ENCODE data around the gene KDM2B. TPM values are rescaled to one million over a fixed set of nuclear protein-coding genes. Genes with fewer than 3 reads are reported as not detected.
"Not testable (repeated sequence)": the region's sequence is repeated elsewhere in the genome, so short reads cannot be mapped to it uniquely, and the experiment has no call there.

Gene KDM2B
- total RNA-seq, 2 donors from 2014 or later, result 14.1 to 17.3 TPM

- intact Hi-C loops (cut with DNase I, micrococcal nuclease), result no loop called here
- DNase-seq, result no peak
- no peak for ATAC-seq
These were observed 14.7 kb upstream of the KDM2B start for GRCh38 chr12:121595520-121595919.

GRCh38 chr12:121592320-121592719, 11.5 kb upstream of the KDM2B start:
- intact Hi-C loops (cut with DNase I, micrococcal nuclease), result no loop called here
- DNase-seq, result no peak
- no peak for ATAC-seq

GRCh38 chr12:121590476-121591143, 9.8 kb upstream of the KDM2B start:
- intact Hi-C loops (cut with DNase I, micrococcal nuclease), result no loop called here
- no peak for DNase-seq
- peak; percentile 44 for ATAC-seq

DNA sequence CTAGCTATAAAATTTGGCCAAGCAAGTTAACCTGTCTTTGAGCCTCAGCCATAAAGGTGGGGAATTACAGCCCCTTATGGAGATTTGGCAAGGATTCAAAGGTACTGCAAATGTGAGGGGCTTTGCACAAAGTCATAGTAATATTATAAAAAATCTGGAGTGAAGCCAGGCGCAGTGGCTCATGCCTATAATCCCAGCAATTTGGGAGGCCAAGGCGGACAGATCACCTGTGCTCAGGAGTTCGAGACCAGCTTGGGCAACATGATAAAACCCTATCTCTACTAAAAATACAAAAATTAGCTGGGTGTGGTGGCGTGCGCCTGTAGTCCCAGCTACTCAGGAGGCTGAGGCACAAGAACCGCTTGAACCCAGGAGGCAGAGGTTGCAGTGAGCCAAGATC, 4.1 kb upstream of the KDM2B start:
- ATAC-seq; DNase-seq; intact Hi-C loops (cut with DNase I, micrococcal nuclease): not testable (repeated sequence)

DNA sequence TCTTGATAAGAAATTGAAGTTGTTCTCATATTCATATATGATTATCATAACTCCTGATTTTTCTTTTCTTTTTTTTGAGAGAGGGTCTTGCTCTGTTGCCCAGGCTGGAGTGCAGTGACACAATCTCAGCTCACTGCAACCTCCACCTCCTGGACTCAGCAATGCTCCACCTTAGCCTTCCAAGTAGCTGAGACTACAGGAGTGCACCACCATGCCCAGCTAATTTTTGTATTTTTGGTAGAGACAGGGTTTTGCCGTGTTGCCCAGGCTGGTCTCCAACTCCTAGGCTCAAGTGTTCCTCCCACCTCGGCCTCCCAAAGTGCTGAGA, 2.5 kb upstream of the KDM2B start:
- ATAC-seq; intact Hi-C loops (cut with DNase I, micrococcal nuclease); DNase-seq: not testable (repeated sequence)

DNA sequence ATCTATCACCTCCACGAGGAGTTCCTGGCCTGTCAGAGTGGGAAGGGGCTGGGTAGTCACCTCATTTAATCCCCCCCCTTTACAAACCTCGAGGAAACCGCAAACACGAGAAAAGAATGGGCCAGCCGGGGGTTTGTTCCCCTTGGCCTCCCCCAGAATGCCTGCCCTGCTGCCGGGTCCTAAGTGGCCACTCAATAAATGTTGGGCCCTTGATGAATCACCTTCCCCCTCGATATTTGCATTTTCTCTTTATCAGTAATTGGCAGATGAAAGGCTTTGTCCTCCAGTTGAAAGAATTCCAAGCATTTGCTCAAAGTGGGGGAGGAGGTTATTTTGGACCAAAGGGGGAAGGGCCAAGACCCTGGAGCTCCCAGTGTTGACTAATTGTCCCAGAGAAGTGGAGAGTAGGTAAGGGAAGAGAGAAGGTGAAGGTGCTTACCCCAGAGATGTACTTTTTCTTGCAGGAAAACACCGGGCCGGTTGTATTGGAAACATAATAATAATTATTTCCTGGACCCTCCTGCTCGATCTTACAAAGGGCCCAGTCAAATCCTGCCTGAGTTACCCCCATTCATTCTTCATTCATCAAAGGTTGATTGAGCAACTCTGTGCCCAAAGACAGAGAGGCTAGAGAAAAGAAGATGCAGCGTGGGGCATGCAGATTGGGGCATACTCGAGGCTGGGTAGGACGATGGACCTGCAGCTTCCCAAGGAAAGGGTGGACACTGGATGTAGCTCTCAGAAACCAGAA, 1.9 kb upstream of the KDM2B start:
- intact Hi-C loops (cut with DNase I, micrococcal nuclease), result no loop called here
- DNase-seq, result no peak
- no peak for ATAC-seq

DNA sequence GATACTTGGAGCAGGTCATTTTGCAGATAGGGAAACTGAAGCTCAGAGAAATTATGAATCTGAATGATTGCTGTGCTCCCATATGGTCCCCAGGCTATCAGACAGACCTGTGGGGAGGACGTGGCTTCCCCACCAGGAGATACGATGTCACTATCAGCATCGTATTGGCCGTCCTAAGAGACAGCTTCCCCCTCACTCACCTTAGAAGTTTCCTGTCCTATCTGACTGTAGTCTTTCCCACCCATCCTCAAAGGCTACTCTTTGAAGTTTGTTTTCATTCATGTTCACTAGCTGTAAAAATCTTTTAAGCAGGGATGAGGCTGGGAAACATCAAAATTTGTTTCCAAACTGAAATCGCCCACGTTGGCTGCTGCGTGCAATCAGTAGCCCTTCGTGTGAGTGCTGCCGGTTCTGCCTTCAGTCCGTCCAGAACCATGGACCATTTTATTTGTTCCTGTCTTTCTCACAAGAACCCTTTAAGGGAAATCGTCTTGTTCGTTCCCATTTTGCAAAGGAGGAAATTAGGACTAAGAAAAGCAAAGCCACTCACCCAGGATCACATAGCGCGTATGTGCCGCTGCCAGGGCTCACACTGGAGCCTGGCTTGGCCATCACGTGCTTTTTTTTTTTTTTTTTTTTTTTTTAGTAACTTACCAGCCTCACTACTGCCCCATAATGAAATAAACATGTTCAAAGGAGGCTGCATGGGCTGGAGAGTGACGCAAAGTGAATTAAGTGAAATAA, 1.0 kb upstream of the KDM2B start:
- DNase-seq, result no peak
- ATAC-seq, result peak; percentile 23
- intact Hi-C loops (cut with DNase I, micrococcal nuclease), result no loop called here

DNA sequence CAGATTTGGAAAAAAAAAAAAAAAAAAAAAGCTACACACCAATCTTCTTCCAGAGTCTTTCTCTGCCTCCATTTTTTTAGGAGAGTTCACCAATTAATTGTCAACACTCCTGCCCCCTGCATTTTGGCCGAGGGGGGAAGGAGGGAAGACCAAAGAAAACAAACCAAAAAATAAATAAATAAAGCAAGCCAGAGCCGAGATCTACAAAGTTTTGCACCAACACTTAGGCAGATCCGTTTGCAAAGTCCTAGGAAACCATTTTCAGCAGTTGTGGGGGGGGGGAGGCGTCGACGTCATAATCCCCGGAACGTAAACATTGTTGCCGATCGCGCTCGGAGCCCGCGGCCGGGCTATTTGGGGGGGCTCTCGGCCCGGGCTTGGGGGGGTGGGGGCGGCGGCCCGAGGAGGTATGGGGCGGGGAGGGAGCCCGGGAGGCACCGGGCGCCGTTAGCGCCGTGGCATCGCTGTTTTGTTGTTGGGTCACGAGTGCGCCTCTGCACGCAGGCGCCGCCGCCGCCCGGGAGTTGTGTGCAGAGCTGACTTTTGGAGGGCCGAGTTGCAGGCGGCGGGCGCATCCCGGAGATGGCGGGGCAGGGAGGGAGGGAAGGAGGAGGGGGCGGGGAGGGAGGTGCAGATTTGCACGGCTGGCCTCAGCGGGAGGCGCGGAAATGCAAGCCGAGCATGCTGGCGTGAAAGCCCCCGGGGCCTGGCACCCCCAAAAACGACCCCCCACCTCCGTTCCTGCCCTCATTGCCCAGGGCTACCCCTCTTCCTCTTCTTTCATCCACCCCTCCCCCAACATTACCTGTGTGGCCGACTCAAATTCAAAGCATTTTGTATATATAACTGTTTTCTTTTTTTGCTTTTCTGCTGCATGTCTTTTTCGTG, 598 bp downstream of the KDM2B start:
- ATAC-seq, result peak; percentile 65
- peak; percentile 75 to 90 for DNase-seq
- intact Hi-C loops (cut with DNase I, micrococcal nuclease), result no loop called here

DNA sequence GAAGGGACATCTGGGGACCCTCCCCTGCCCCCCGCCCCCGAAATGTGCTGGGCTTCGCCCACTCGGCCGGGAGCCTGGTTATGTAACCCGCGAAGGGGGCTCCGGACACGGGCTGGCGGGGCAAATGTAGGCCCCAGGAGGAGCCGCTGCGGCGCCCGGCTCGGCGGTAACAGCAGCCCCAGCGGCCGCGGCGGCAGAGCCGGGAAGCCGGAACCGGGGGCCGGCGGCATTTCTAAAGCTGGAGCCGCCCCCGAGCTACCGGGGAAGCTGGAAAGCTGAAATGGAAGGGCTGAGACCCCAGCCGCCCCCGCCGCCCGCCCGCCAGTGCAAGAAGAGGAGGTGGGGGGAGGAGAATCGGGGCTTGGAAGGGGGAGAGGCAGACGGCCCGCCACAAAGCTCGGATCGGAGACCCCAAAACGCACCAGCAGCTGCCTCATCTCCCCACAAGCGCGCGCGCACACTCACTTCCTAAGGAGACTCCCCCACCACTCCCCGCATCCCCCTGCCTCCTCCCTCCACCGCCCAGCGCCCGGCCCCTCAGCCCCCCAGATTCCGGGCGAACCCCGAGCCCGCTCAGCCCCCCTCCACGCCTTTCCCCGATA, 1.5 kb downstream of the KDM2B start:
- DNase-seq (peak; percentile 50 to 65), ATAC-seq (peak; percentile 40)
- intact Hi-C loops (cut with DNase I, micrococcal nuclease), result no loop called here

DNA sequence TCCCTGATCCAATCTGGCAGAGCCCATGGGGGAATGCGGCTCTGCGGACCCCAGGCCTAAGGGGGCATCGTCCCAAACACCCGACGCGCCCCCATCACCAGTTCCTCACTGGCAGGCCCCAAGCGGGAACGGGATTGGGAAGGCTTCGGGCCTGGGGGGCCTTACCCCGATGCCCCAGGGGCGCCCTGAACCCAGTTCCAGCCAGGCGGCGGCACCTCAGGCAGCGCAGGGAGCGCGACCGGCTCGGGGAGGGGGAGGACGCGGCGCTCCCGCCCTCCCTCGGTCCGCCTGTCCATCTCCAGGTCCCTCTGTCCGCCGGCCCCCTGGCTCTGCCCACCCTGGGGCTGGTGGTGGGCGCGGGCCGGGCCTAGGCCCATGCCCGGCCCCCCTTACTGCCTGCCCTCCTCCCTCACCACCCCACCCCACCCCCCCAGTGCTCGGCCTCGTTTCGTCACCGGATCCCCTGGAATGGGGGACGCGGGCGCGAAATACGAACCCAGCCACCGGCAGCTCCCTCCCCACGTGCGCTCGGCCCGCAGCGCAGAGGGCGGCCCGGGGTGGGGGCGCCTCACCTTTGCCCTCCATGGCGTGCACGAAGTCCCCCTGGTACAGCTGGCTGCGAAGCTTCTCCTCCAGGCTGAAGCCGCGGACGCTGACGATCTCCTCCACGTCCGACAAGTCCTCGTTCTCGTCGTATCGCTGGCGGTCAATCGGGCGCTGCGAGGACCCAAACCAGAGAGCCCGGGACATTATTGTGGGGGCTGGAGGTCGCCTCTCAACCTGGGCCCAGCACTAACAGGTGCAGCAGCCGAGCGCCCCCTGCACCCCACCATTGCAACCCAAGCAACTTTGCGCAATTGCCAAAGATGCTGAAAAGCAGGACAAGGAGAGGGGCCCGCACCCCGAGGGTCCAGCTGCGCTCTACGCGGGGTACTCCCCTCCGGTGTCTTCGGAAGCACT, 2.3 kb downstream of the KDM2B start:
- peak in 1 of 2 donors; percentile 46 for DNase-seq
- ATAC-seq, result peak; percentile 3
- intact Hi-C loops (cut with DNase I, micrococcal nuclease), result no loop called here

GRCh38 chr12:121577443-121578180, 3.2 kb downstream of the KDM2B start:
- DNase-seq (no peak), ATAC-seq (no peak)
- intact Hi-C loops (cut with DNase I, micrococcal nuclease), result no loop called here

GRCh38 chr12:121576851-121577391, 3.9 kb downstream of the KDM2B start:
- intact Hi-C loops (cut with DNase I, micrococcal nuclease), result no loop called here
- no peak for ATAC-seq
- no peak for DNase-seq

DNA sequence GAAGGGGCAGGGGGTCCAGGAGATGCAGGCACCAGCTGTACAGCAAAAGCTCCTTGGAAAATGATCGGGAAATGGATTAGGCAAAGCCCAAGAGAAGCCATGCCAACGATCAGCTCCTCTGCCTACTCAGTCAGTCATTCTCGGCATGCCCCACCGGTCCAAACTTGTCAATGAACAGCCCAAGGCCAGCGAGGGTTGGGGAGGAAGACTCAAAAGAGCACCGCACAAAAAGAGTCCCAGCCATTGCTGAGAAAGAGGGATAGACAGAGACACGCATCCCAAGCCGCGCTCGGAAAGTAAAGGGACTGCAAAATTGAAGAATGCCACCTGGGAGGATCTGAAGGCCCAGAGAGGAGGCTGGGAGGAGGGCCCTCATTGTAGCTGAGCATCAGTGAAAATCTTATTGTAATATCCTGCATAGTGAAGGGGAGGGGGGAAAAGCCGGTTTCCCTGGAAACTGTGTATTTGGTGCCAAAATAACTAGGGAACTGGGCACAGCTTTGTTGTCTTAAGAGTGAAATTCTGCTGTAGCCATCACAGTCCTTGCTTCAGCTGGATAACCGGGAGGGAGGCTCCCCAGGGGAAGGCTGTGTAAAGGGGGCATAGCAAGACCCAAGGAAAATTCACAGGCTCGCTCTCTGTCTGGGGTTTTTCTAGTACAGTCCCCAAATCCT, 4.7 kb downstream of the KDM2B start:
- intact Hi-C loops (cut with DNase I, micrococcal nuclease), result no loop called here
- no peak for ATAC-seq
- DNase-seq, result no peak

DNA sequence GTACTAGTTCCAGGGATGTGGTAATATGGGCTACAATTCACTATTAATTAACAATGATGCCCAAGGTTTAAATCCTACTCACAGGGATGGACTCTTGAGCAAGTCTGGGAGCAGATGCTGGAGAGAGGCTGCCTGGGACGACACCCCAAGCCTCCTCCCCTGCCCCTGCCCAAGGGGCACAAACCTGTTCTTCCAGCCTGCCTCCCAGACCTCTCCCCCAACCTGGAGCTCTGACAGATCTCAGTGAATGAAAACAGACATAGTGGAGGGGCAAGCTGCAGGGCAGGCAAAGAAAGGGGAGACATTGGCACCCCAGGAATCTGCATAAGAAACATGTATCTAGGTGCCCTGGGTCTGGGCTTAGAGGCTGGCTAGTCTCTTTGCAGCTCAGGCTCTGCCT, 5.8 kb downstream of the KDM2B start:
- intact Hi-C loops (cut with DNase I, micrococcal nuclease), result no loop called here
- ATAC-seq (no peak), DNase-seq (no peak)

DNA sequence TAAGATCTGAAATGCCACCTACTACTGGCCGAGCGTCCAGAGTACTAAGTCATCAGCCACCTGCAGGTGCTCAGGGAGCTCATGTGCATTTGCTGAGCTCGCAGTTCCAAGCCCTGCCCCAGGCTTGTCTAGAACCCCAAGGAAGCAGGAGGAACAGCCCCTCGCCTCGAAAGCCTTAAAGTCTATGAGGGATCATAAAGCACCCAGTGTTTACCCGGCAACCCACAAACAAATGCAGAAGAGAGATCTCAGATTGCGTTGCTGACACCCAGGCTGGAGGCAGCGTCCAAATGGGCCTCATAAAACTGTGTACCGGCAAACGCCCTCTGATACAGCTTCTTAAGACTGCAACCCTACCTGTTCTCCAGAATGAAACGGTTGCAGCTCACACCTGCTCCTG, 6.8 kb downstream of the KDM2B start:
- peak; percentile 73 for ATAC-seq
- no peak for DNase-seq
- intact Hi-C loops (cut with DNase I, micrococcal nuclease), result no loop called here

GRCh38 chr12:121571920-121572319, 8.9 kb downstream of the KDM2B start:
- DNase-seq, result no peak
- no peak for ATAC-seq
- intact Hi-C loops (cut with DNase I, micrococcal nuclease), result no loop called here
